Heart left ventricle (tissue), 16 donors: ENCODE measurements around the gene TMEFF1. TPM values are rescaled to one million over a fixed set of nuclear protein-coding genes. Genes with fewer than 3 reads are reported as not detected.

Source experiments
- ATAC-seq, 4 donors: fragments of 200-7000 bp; cut with Tn5 transposase; one replicate each; pipeline ENCODE4 v1.9.1; 2020 to 2022; ENCODE audit warnings: moderate library complexity in 4 of 4, mild to moderate bottlenecking in 3 of 4, moderate number of reproducible peaks in 1 of 4
- DNase-seq, 5 donors: peaks; one replicate each; pipeline ENCODE4 v3.0.0-alpha.2; 2020
- H3K27ac ChIP-seq, 12 donors: fragments of 200-600 bp; sonication (generic) in 4 of 12; one replicate each; pipeline versions ENCODE4 v1.5.0 to v1.8.0; 2016 to 2022; ENCODE audit warnings: mild to moderate bottlenecking in 2 of 12
- H3K27me3 ChIP-seq, 9 donors: fragments of 200-600 bp; sonication (generic) in 2 of 9; one replicate each; pipeline versions ENCODE4 v1.5.1 to v1.8.0; 2016 to 2022; ENCODE audit warnings: mild to moderate bottlenecking in 3 of 9
- H3K36me3 ChIP-seq, 9 donors: fragments of 200-600 bp; sonication (generic) in 2 of 9; one replicate each; pipeline versions ENCODE4 v1.5.0 to v1.8.0; 2018 to 2022; ENCODE audit warnings: mild to moderate bottlenecking in 2 of 9
- H3K4me1 ChIP-seq, 12 donors: fragments of 200-600 bp; sonication (generic) in 4 of 12; one replicate each; pipeline versions ENCODE4 v1.5.0 to v1.8.0; 2016 to 2022; ENCODE audit warnings: mild to moderate bottlenecking in 3 of 12
- H3K4me3 ChIP-seq, 12 donors: fragments of 200-600 bp; sonication (generic) in 4 of 12; one replicate each; pipeline versions ENCODE4 v1.5.0 to v1.8.0; 2017 to 2022; ENCODE audit warnings: mild to moderate bottlenecking in 9 of 12, moderate library complexity in 4 of 12
- H3K9me3 ChIP-seq, 12 donors: fragments of 200-600 bp; sonication (generic) in 4 of 12; one replicate each; pipeline versions ENCODE4 v1.5.0 to v1.8.0; 2016 to 2022; ENCODE audit warnings: mild to moderate bottlenecking in 1 of 12
- POLR2A ChIP-seq, 2 donors: fragments of 450-650 bp; IDR thresholded peaks; one replicate each; pipeline ENCODE4 v1.6.1; 2017; ENCODE audit warnings: antibody characterized with exemption in 2 of 2, mild to moderate bottlenecking in 2 of 2, moderate library complexity in 2 of 2
- WGBS, 4 donors: extraction: QIAGEN DNeasy Blood & Tissue Kit in 2 of 4; methylation state at CpG; one replicate each; pipeline versions ENCODE4 v1.1.5 to v1.1.7; 2013 to 2018; 5-methylcytosine and 5-hydroxymethylcytosine counted together
- intact Hi-C, 10 donors: fragments of 100-400 bp; cut with DNase I; formaldehyde crosslinking; loops; one replicate each; pipeline versions ENCODE4 v1.11.1 to v1.14.2; 2022
- polyA plus RNA-seq, 2 donors: library from polyadenylated mRNA; stranded (reverse); fragments of 200-250 nt; gene quantifications; one replicate each; pipeline ENCODE4 v1.2.3, GENCODE V29; 2013
- total RNA-seq, 9 donors: library from RNA; depleted of rRNA in 2 of 9; stranded (reverse); fragments of >200 nt in 2 of 9; fragmentation: NEBNext Ultra II Directional in 3 of 9; extraction: Animal tissue kit (Norgen Biotek cat#: 25700) in 3 of 9; gene quantifications; one replicate each; pipeline versions ENCODE4 v1.1.0 to v1.2.4, GENCODE V29; 2016 to 2023
- TF ChIP-seq, protein P1 (sequence below), 12 donors: fragments of 200-600 bp; sonication (generic) in 4 of 12; IDR thresholded peaks; one replicate each; pipeline versions ENCODE4 v1.5.0 to v1.8.0; 2018 to 2022; ENCODE audit warnings: antibody characterized with exemption in 12 of 12, mild to moderate bottlenecking in 5 of 12
- donor health status: ischemic (EF 13 %, LVEDD 7.1; RV severe dilation, severe dysfunction).
- donor health status: healthy with polysubstance abuse.
- donor health status: DM: no; HTN: yes; CAD: no.
- donor health status: DM: no; HTN: no; CAD: no.
- donor health status: ischemic (EF 25% LVEDD 6.9; RV normal size, moderate dysfunction).
- donor health status: ischemic (EF 25% LVEDD 5.7; RV mildly dilated, moderate dysfunction).
- donor health status: healthy.
- donor health status: DM: yes; HTN: yes; CAD: no.
- donor health status: ischemic (EF 35%, LVEDD 5.7; RV mildly dilated, moderate dysfunction).
- donor health status: nonischemic (EF 11% LVEDD 7.7; RV severe dilation, severe dysfunction).
- donor health status: DM: yes; HTN: yes; CAD: no.
- donor health status: PGD.
- donor health status: ischemic (EF 29% LVEDD 5.4; RV normal size, mild dysfunction).
- donor health status: nonischemic (EF 23%, LVEDD 6.1; RV moderate dilation, normal function).

Gene TMEFF1
- total and polyA plus RNA-seq, 11 donors, result 0.03 to 1.1 (median 0.19) TPM; not detected in 4

DNA sequence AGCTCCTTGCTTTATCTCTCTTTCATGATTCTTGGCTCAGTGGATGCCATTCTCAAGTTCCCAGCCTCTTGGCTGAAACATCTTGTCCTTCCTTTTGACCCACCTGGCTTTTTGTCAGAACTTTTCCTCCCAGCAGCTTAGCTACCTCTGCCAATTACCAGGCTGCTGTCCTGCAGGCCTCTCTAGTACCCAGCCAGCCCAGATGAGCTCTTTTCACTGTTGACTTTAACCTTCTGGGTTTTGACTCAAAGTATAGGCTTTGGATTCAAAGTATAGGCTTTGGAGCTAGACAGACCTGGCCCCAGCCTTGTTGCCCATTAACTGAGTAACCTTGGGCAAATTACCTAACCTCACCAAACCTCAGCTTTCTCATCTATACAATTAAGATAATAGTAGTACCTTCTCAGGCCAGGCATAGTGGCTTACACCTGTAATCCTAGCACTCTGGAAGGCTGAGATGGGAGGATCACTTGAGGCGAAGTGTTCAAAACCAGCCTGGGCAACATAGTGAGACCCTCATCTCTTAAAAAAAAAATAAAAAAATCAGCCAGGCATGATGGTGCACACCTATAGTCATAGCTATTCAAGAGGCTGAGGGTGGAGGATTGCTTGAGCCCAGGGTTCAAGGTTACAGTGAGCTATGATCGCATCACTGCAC, 6.6 kb upstream of the TMEFF1 start:
- ATAC-seq (peak; percentile 71 to 92 (median 84)), DNase-seq (peak in 3 of 5 donors; percentile 20 to 48 (median 29))
- Histone ChIP-seq H3K27ac (peak overlapping the region in 4 of 12 donors; percentile 29 to 57 (median 41)), H3K27me3 (peaks cover 0 to under 1% (median 0%) of the 10 kb centered on the region in 9 donors), H3K4me1 (peaks cover 0 to 10% (median 0%) of the 10 kb centered on the region in 12 donors), H3K36me3 (no peaks in the 10 kb centered on the region), H3K9me3 (no peaks in the 10 kb centered on the region), H3K4me3 (no peak overlapping the region)
- no peak for TF ChIP-seq POLR2A (IDR thresholded peaks at IDR 0.05)
- TF ChIP-seq, protein P1, sequence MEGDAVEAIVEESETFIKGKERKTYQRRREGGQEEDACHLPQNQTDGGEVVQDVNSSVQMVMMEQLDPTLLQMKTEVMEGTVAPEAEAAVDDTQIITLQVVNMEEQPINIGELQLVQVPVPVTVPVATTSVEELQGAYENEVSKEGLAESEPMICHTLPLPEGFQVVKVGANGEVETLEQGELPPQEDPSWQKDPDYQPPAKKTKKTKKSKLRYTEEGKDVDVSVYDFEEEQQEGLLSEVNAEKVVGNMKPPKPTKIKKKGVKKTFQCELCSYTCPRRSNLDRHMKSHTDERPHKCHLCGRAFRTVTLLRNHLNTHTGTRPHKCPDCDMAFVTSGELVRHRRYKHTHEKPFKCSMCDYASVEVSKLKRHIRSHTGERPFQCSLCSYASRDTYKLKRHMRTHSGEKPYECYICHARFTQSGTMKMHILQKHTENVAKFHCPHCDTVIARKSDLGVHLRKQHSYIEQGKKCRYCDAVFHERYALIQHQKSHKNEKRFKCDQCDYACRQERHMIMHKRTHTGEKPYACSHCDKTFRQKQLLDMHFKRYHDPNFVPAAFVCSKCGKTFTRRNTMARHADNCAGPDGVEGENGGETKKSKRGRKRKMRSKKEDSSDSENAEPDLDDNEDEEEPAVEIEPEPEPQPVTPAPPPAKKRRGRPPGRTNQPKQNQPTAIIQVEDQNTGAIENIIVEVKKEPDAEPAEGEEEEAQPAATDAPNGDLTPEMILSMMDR (IDR thresholded peaks at IDR 0.05), result no peak
- intact Hi-C loops, result loop anchor here in 1 of 10 donors (10.0 kb wide), 1 partner anchor 61 kb away; no protein-coding TSS in a partner anchor
- 97 to 99% (median 98%) methylated on average over 2 of the region's 2 CpGs for whole genome bisulfite sequencing, 4 donors

GRCh38 chr9:100466829-100467221, 6.1 kb upstream of the TMEFF1 start:
- no peaks in the 10 kb centered on the region for H3K9me3 ChIP-seq
- H3K27ac ChIP-seq, result peak overlapping the region in 1 of 12 donors; percentile 30
- H3K36me3 ChIP-seq, result no peaks in the 10 kb centered on the region
- 88 to 91% (median 90%) methylated on average over 1 of the region's 1 CpG for WGBS, 4 donors
- TF ChIP-seq, protein P1 (IDR thresholded peaks at IDR 0.05), result no peak
- TF ChIP-seq POLR2A (IDR thresholded peaks at IDR 0.05), result no peak
- no peak overlapping the region for H3K4me3 ChIP-seq
- DNase-seq, result no peak
- intact Hi-C loops, result loop anchor here in 1 of 10 donors (10.0 kb wide), 1 partner anchor 62 kb away; no protein-coding TSS in a partner anchor
- ATAC-seq, result no peak
- peaks cover 0 to 5% (median 0%) of the 10 kb centered on the region in 9 donors for H3K27me3 ChIP-seq
- H3K4me1 ChIP-seq, result peaks cover 0 to 10% (median 0%) of the 10 kb centered on the region in 12 donors

GRCh38 chr9:100468041-100468440, 4.9 kb upstream of the TMEFF1 start:
- intact Hi-C loops, result loop anchor here in 1 of 10 donors (10.0 kb wide), 1 partner anchor 63 kb away; no protein-coding TSS in a partner anchor
- no peak for TF ChIP-seq POLR2A (IDR thresholded peaks at IDR 0.05)
- TF ChIP-seq, protein P1 (IDR thresholded peaks at IDR 0.05), result no peak
- no peak for DNase-seq
- Histone ChIP-seq H3K27ac (no peak overlapping the region), H3K36me3 (no peaks in the 10 kb centered on the region), H3K27me3 (peaks cover 0 to 11% (median 0%) of the 10 kb centered on the region in 9 donors), H3K9me3 (no peaks in the 10 kb centered on the region), H3K4me1 (peaks cover 0 to 15% (median 0%) of the 10 kb centered on the region in 12 donors), H3K4me3 (no peak overlapping the region)
- 82 to 98% (median 94%) methylated on average over 6 of the region's 6 CpGs for WGBS, 4 donors
- no peak for ATAC-seq

DNA sequence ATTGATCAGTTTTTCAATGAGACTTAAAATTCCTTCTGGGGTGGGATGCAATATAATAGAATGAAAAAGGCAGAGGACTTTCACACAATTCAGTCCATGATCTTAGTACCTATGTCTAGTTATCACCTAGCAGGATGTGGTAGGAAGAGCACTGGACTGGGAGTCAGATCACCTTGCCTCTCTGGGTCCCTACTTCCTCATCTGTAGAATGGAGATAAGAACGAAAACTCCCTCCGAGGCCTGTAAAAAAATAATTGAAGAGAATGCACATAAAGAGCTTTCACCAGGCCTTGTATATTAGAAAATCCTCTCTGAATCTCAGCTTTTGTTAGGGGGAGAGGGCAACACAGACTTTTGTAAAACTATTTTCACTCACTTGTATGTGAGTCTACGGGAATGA, 681 bp upstream of the TMEFF1 start:
- DNase-seq, result no peak
- Histone ChIP-seq H3K9me3 (no peaks in the 10 kb centered on the region), H3K36me3 (no peaks in the 10 kb centered on the region), H3K27me3 (peaks cover 0 to 25% (median 0%) of the 10 kb centered on the region in 9 donors), H3K4me1 (peaks cover 0 to 15% (median 1%) of the 10 kb centered on the region in 12 donors), H3K27ac (no peak overlapping the region), H3K4me3 (peak overlapping the region in 6 of 12 donors; percentile 48 to 86 (median 66))
- no peak for ATAC-seq
- intact Hi-C loops, result no loop called here
- TF ChIP-seq POLR2A (IDR thresholded peaks at IDR 0.05), result no peak
- TF ChIP-seq, protein P1 (IDR thresholded peaks at IDR 0.05), result no peak
- 50 to 92% (median 87%) methylated on average over 3 of the region's 3 CpGs for WGBS, 4 donors
